ENCODE measurements around the gene UTF1.
A peak's percentile ranks its signal among the peaks of the same experiment; 100 is the strongest.

UTF1 gene

GRCh38 chr10:133276435-133277201 is 46.6 kb downstream of the UTF1 start, which contains the start of gene ADAM8:
Gene ADAM8, minus strand, starts transcription at chr10:133276868. Its CDS starts 51 bp downstream, at chr10:133276817.
- no peak for TF ChIP-seq CTCF (IDR thresholded peaks at IDR 0.05; ENCODE audit: low read length, missing control alignments)
- no peak for DNase-seq (ENCODE audit: low read depth)
- no peak within 1 kb of the TSS for H3K4me3 ChIP-seq (replicated peaks; ENCODE audit: low read depth, low read length)

GRCh38 chr10:133277277-133277992 is 47.4 kb downstream of the UTF1 start:
- no peak for TF ChIP-seq CTCF (IDR thresholded peaks at IDR 0.05; ENCODE audit: low read length, missing control alignments)
- no peak for DNase-seq (ENCODE audit: low read depth)
- no peak overlapping the region for H3K4me3 ChIP-seq (replicated peaks; ENCODE audit: low read depth, low read length)

DNA sequence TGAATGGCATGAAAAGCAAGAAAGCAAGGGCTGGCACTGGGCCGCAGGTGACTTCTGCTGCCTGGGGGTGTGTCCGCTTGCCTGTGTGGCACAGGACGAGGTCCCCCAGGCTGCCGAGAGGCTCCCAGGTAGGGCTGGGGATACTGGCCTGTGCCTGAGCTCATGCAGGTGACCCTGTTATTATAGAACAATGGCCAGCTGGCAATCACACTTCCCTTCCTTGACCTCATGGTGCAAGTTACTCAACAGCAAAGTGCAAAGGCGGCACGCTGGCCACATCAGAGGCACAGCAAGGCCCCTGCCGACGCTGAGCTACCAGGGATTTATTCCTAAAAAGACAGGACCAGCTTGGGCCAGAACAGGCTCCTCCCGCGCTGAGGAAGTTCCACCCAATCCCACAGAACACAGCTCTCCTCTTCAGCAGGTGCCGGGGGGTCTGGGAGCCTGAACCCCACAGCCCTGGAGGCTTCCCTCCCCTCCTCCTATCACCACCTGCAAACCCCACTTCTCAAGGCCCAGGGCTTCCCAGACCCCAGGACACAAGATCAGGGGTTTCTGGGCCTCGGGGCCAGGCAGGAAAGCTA is 48.1 kb downstream of the UTF1 start:
- no peak for TF ChIP-seq CTCF (IDR thresholded peaks at IDR 0.05; ENCODE audit: low read length, missing control alignments)
- no peak for DNase-seq (ENCODE audit: low read depth)
- no peak overlapping the region for H3K4me3 ChIP-seq (replicated peaks; ENCODE audit: low read depth, low read length)

GRCh38 chr10:133278577-133279265 is 48.7 kb downstream of the UTF1 start:
- no peak overlapping the region for H3K4me3 ChIP-seq (replicated peaks; ENCODE audit: low read depth, low read length)
- TF ChIP-seq CTCF (IDR thresholded peaks at IDR 0.05; ENCODE audit: low read length, missing control alignments): no peak
- DNase-seq (ENCODE audit: low read depth): peak; percentile 48

- no peak for DNase-seq (ENCODE audit: low read depth)
- TF ChIP-seq CTCF (IDR thresholded peaks at IDR 0.05; ENCODE audit: low read length, missing control alignments): no peak
- no peak overlapping the region for H3K4me3 ChIP-seq (replicated peaks; ENCODE audit: low read depth, low read length)
These were observed 49.6 kb downstream of the UTF1 start for GRCh38 chr10:133279326-133280226.

Measured in fibroblast of pulmonary artery (primary cell).